ENCODE results near the gene BABAM2. TPM values are rescaled to one million over a fixed set of nuclear protein-coding genes. Genes with fewer than 3 reads are reported as not detected.

BABAM2 gene
- total RNA-seq, 4 donors from 2014 or later = 33.3 to 48.9 (median 37.9) TPM

DNA sequence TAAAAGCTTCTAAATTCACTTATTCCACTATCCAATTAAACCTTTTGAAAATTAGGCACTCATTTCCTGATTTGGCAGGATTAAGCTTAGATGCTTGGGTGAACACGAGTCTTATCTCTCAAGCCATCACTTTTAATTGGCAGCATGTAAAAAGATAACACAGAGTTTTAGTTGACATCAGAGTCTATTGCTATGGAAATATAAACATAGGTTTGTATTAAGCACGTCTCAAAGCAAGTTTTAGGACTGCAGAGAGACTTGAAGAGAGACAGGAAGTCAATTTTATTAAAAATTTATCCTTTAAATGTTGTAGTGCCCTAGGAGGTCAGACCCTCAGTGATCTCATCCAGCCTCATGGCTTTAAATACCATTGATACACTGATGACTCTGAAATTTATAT lies 5.9 kb upstream of the BABAM2 start:
- no peak overlapping the region for H3K4me3 ChIP-seq
- H3K27me3 ChIP-seq = no peaks in the 10 kb centered on the region
- in situ Hi-C loops (cut with MboI; ENCODE audit: low pct_ligation_motif_present in 1 of 4, low pct_unique_long_range_greater_than_20kb in 1 of 4, low sequenced_read_pairs in 3 of 4) (no loop called here), intact Hi-C loops (cut with DNase I; ENCODE audit: low total_unique reads) (no loop called here)
- DNase-seq = no peak
- 0 to 33% methylated on average over 2 of the region's 2 CpGs for WGBS, 2 donors (ENCODE audit: low coverage in 1 of 2)
- TF ChIP-seq, protein P1, sequence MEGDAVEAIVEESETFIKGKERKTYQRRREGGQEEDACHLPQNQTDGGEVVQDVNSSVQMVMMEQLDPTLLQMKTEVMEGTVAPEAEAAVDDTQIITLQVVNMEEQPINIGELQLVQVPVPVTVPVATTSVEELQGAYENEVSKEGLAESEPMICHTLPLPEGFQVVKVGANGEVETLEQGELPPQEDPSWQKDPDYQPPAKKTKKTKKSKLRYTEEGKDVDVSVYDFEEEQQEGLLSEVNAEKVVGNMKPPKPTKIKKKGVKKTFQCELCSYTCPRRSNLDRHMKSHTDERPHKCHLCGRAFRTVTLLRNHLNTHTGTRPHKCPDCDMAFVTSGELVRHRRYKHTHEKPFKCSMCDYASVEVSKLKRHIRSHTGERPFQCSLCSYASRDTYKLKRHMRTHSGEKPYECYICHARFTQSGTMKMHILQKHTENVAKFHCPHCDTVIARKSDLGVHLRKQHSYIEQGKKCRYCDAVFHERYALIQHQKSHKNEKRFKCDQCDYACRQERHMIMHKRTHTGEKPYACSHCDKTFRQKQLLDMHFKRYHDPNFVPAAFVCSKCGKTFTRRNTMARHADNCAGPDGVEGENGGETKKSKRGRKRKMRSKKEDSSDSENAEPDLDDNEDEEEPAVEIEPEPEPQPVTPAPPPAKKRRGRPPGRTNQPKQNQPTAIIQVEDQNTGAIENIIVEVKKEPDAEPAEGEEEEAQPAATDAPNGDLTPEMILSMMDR (IDR thresholded peaks at IDR 0.05) = no peak
- TF ChIP-seq POLR2A (IDR thresholded peaks at IDR 0.05) (no peak), EP300 (IDR thresholded peaks at IDR 0.05; ENCODE audit: low read depth) (no peak), POLR2AphosphoS5 (IDR thresholded peaks at IDR 0.05) (no peak)
- H3K4me1 ChIP-seq = peaks cover 4 to 52% (median 26%) of the 10 kb centered on the region in 4 donors
- H3K27ac ChIP-seq = no peak overlapping the region
- H3K36me3 ChIP-seq = no peaks in the 10 kb centered on the region
- H3K9me3 ChIP-seq = no peaks in the 10 kb centered on the region

DNA sequence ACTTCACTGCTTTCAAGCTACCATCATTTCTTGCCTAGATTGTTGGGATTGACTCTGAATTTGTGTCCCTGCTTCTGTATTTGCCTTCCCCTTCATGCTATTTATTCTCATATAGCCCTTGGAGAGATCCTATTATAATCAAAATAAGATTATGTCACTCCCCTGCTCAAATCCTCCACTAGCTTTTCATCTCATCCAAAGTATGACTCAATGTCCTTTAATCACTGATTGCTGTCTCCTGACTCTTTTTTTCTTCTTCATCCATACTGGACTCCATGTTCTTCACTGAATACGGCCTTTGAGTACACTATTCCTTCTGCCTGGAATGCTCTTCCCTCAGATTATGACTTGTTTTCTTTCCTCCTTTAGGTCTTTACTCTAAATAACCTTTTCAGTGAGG lies 5.3 kb upstream of the BABAM2 start:
- in situ Hi-C loops (cut with MboI; ENCODE audit: low pct_ligation_motif_present in 1 of 4, low pct_unique_long_range_greater_than_20kb in 1 of 4, low sequenced_read_pairs in 3 of 4) = no loop called here

GRCh38 chr2:27885661-27886060 lies 4.9 kb upstream of the BABAM2 start:
- Histone ChIP-seq H3K4me3 (no peak overlapping the region), H3K9me3 (no peaks in the 10 kb centered on the region), H3K36me3 (no peaks in the 10 kb centered on the region), H3K27me3 (no peaks in the 10 kb centered on the region), H3K4me1 (peaks cover 4 to 56% (median 29%) of the 10 kb centered on the region in 4 donors), H3K27ac (peak overlapping the region in 1 of 4 donors; percentile 95)
- intact Hi-C loops (cut with DNase I; ENCODE audit: low total_unique reads) (no loop called here), in situ Hi-C loops (cut with MboI; ENCODE audit: low pct_ligation_motif_present in 1 of 4, low pct_unique_long_range_greater_than_20kb in 1 of 4, low sequenced_read_pairs in 3 of 4) (no loop called here)
- DNase-seq = no peak
- TF ChIP-seq POLR2AphosphoS5 (IDR thresholded peaks at IDR 0.05) = no peak
- TF ChIP-seq, protein P1 (IDR thresholded peaks at IDR 0.05) = no peak
- TF ChIP-seq POLR2A (IDR thresholded peaks at IDR 0.05) = no peak
- no peak for TF ChIP-seq EP300 (IDR thresholded peaks at IDR 0.05; ENCODE audit: low read depth)
- 60 to 67% methylated on average over 1 of the region's 1 CpG for WGBS, 2 donors (ENCODE audit: low coverage in 1 of 2)

More for the DNA sequence above, 5.3 kb upstream of the BABAM2 start:
- Histone ChIP-seq H3K9me3 (no peaks in the 10 kb centered on the region), H3K4me1 (peaks cover 4 to 56% (median 29%) of the 10 kb centered on the region in 4 donors), H3K27me3 (no peaks in the 10 kb centered on the region), H3K36me3 (no peaks in the 10 kb centered on the region), H3K27ac (peak overlapping the region in 1 of 4 donors; percentile 95), H3K4me3 (no peak overlapping the region)
- DNase-seq = no peak
- WGBS, 2 donors (ENCODE audit: low coverage in 1 of 2) = 86 to 93% methylated on average over 1 of the region's 1 CpG
- intact Hi-C loops (cut with DNase I; ENCODE audit: low total_unique reads) = no loop called here
- TF ChIP-seq, protein P1 (IDR thresholded peaks at IDR 0.05) = no peak
- no peak for TF ChIP-seq EP300 (IDR thresholded peaks at IDR 0.05; ENCODE audit: low read depth)
- TF ChIP-seq POLR2A (IDR thresholded peaks at IDR 0.05) = no peak
- no peak for TF ChIP-seq POLR2AphosphoS5 (IDR thresholded peaks at IDR 0.05)

DNA sequence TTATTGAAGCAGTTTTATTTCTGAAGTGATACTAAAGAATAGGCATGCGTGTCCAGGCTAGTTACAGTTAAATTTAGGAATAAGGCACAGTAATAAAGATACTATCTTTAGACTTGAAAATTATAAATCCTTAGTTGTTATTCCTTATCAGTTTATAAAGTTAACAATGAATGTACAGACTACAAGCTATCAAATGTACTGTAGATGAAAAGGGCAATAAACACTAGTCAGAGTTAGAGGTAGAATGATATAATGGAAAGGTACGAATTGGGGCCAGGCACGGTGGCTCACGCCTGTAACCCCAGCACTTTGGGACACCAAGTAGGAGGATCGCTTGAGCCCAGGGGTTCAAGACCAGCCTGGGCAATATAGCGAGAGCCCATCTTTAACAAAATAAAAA lies 4.2 kb upstream of the BABAM2 start:
- H3K4me3 ChIP-seq = no peak overlapping the region
- TF ChIP-seq, protein P1 (IDR thresholded peaks at IDR 0.05) = no peak
- no peak for TF ChIP-seq EP300 (IDR thresholded peaks at IDR 0.05; ENCODE audit: low read depth)
- TF ChIP-seq POLR2A (IDR thresholded peaks at IDR 0.05) = no peak
- no peak for TF ChIP-seq POLR2AphosphoS5 (IDR thresholded peaks at IDR 0.05)
- intact Hi-C loops (cut with DNase I; ENCODE audit: low total_unique reads) = no loop called here
- in situ Hi-C loops (cut with MboI; ENCODE audit: low pct_ligation_motif_present in 1 of 4, low pct_unique_long_range_greater_than_20kb in 1 of 4, low sequenced_read_pairs in 3 of 4) = no loop called here
- WGBS, 2 donors (ENCODE audit: low coverage in 1 of 2) = 61 to 68% methylated on average over 6 of the region's 6 CpGs
- H3K27ac ChIP-seq = peak overlapping the region in 2 of 4 donors; percentile 12 to 95
- no peak for DNase-seq
- H3K4me1 ChIP-seq = peaks cover 4 to 58% (median 29%) of the 10 kb centered on the region in 4 donors
- H3K9me3 ChIP-seq = no peaks in the 10 kb centered on the region
- no peaks in the 10 kb centered on the region for H3K27me3 ChIP-seq
- no peaks in the 10 kb centered on the region for H3K36me3 ChIP-seq

All from transverse colon (tissue), 4 donors.